Fibroblast of skin of abdomen (primary cell): ENCODE results near the gene LRRC59.

Experiments
- DNase-seq: peaks from one replicate; pipeline ENCODE4 v3.0.0-alpha.2; 2013

Gene LRRC59

DNA sequence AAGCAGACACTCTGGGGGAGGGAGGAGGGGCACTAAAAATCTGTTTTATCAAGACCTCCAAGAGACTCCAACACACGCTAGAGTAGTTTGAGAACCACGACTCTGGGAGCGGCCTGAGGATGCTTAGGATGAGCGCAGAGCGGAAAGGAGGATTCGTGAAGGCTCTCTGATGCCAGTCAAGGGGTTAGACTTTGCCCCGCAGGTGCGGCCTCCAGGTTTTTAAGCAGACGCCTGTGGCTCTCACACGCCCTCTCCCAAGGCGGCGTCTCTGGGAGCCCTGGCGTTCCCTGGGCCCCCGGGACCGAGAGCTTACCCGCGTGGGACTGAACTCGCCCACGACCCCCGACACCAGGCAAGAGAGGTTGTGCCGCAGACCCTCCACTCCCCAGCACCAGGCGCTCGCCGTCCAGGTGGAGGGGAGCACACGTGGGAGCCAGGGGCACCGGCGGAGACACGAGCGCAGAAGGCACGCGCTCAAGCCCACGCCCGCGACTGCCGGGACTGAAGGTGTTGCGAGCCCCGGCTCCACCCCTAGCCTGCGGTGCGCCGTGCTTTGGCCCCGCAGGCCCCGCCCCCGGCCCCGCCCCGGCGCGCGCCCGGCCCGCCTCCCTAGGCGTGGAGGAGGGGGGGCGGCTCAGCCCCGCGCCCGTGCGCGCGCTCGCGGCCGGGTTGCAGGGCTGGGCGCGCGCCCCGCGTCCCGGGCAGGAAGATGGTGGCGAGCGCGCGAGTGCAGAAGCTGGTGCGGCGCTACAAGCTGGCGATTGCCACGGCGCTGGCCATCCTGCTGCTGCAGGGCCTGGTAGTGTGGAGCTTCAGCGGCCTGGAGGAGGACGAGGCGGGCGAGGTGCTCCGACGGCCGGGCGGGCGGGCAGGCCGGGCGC, 51.7 kb downstream of the LRRC59 start, which contains the start of gene XYLT2:
Gene XYLT2, plus strand, starts transcription at position 695 of the 881 bp plus-strand sequence. Its CDS starts 15 bp downstream, at position 710.
- DNase-seq, result peak; percentile 89

DNA sequence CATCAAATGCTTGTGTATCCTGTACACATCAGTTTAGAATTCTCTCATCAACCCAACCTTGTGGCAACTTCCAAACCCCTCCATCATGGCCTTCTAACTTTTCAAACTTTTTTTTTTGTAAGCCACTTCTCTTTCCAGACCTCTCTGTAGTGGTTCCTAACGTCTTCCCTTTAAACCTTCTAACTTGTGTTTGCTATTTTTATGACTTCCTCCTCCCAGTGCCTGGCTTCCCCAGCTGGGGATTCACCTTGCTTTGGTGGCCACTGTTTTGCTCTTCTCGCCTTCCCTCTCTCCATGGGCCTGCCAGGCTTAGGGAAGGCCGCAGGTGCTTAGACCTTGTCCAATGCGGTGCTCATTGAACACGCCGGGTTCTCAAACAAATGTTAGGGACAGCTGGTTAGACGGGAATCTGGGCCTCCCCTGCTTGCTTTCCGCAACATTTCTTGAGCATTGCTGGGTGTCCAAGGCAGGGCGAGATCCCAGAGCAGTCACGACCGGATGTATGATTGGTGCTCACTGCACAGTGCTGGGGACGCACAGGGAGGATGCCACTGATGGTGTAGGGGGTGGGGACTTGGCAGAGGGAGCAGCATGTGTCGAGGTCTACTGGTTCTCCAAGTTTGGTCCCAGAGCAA, 52.5 kb downstream of the LRRC59 start:
- no peak for DNase-seq

DNA sequence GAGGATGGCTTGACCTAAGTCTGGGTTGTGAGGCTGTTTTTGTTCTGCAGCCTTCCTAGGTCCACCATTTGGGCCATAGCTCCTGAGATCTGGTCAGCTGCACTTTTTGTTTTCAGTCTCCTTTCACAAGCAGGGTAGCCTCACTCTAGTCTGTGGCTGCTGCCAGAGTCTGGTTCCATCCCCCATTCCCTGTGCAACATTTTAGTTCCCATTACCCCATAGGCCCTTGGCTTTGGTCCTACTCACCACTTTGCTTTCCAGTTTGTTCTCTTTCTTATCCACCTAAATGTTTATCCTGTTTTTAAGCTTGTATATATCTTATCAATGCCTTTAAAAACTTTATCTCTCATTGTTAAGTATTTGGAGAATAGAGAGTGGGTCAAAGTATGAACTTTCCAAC, 57.9 kb downstream of the LRRC59 start:
- no peak for DNase-seq

DNA sequence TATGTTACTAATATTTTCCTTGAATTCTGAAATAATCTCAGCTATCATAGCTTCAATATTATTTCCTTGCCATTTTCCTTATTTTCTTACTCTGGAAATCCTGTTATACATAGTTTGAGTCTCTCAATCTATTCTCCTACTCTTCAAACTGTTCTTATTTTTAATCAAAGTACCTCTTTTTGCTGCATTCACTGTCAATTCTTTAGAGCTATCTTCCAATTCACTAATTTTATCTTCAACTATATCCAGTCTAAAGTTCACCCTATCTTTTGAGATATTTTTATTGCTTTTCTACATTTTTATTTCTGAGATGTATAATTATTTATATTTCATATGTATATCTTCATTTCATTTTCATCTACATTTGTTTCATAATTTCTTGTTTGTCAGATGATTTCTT, 58.7 kb downstream of the LRRC59 start:
- DNase-seq, result no peak

DNA sequence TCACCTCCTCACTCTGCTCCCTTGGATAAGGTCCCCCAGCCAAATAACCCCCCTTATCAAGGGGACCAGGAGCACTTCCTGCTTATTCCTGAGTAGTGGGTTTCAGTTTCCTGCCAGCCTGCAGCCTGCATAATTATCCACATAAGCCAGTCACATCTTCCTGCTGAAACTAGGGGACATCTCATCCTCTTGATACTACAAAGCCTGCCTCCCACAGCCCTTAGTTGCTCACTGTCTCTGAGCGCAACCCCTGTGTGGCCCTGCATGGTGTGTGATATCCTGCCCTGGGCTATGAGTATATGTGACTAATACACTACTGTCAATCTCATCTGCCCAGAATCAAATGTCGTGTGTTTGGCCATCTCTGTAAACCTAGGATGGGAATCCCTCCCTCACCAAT, 59.4 kb downstream of the LRRC59 start:
- no peak for DNase-seq

DNA sequence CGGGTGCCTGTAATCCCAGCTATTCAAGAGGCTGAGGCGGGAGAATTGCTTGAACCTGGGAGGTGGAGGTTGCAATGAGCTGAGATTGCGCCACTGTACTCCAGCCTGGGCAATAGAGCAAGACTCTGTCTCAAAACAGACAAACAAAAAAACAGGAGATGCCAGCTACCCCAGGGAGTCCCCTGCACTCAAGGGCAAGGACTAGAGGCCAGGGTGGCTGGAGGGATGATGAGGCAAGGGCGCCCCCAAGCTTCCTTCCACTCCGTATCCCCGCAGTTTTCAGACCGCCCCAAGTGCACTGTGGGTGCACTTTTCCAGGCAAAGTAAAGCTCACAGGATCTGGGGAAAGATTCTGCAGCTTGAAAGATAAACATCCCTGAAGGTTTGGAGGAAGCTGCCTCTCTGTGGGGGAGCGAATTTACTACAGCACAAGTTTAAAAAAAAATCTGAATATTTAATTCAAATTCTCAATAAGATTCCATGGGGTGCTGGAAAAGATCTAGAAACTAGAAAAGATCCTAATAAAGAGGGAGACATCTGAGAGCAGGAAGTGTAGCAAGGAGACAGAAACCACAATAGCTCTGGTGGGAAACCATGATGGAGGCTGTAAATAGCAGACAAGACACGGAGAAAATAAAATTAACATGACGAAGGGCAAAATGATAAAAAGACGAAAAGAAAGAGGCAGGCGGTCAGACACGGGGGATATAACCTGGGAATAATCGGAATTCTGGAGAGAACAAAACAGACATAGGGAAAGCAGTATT, 63.8 kb downstream of the LRRC59 start:
- DNase-seq, result peak; percentile 18

DNA sequence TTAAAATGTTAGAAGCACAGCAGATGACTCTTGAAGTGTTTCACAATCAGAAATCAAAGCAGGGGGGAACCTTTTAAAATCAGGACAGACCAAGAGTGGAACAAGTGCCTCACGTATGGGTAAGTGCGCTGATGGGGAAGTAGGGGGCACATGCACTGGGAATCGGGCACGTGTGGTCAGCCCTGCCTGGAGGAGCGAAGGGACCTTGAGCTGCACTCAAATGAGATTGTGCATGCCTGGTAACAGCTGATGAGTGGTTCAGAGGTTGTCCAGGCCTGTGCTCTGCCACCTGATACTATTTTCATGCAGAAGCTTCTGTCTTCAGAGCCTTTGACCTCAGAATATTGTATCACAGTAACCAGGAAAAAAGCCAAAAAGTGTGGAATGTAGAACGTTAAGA, 65.1 kb downstream of the LRRC59 start:
- DNase-seq, result no peak
